Mesenchymal stem cell (in vitro differentiated cells and primary cell): Measurements from ENCODE around the gene PBX2.

Experiments used
- DNase-seq: peaks from one replicate; pipeline ENCODE4 v3.0.0-alpha.2; 2013
- H2AFZ ChIP-seq: one replicate; pipeline ENCODE4 v1.6.1; 2013; ENCODE audit warnings: low read depth, mild to moderate bottlenecking, control low read depth, inconsistent platforms, low read length, moderate library complexity
- H2AK5ac ChIP-seq: 2 replicates; pipeline ENCODE4 v1.6.1; 2013; ENCODE audit warnings: low read length, moderate library complexity, mild to moderate bottlenecking, inconsistent platforms; ENCODE audit not compliant: severe bottlenecking
- H2BK120ac ChIP-seq: one replicate; pipeline ENCODE4 v1.6.1; 2013; ENCODE audit warnings: low read depth, mild to moderate bottlenecking, inconsistent platforms, low read length, moderate library complexity
- H2BK12ac ChIP-seq, 2 experiments: one replicate each; pipeline ENCODE4 v1.6.1; 2013; ENCODE audit warnings: inconsistent platforms in 2 of 2, low read length in 2 of 2, mild to moderate bottlenecking in 2 of 2, moderate library complexity in 2 of 2, control low read depth in 1 of 2
- H2BK15ac ChIP-seq: one replicate; pipeline ENCODE4 v1.6.1; 2013; ENCODE audit warnings: mild to moderate bottlenecking, low read depth, inconsistent platforms; ENCODE audit not compliant: poor library complexity, severe bottlenecking
- H2BK5ac ChIP-seq: 2 replicates; pipeline ENCODE4 v1.6.1; 2013; ENCODE audit warnings: low read depth, mild to moderate bottlenecking, low read length, control low read depth, inconsistent platforms; ENCODE audit not compliant: poor library complexity, severe bottlenecking
- H3K14ac ChIP-seq, 2 experiments: one replicate each; pipeline ENCODE4 v1.6.1; 2013; ENCODE audit warnings: inconsistent platforms in 2 of 2, low read length in 2 of 2, control low read depth in 1 of 2, mild to moderate bottlenecking in 1 of 2, moderate library complexity in 1 of 2
- H3K18ac ChIP-seq, 2 experiments: one replicate each; pipeline ENCODE4 v1.6.1; 2013; ENCODE audit warnings: inconsistent platforms in 2 of 2, low read length in 2 of 2, control low read depth in 1 of 2, low read depth in 1 of 2, mild to moderate bottlenecking in 1 of 2
- H3K23ac ChIP-seq, 2 experiments: one replicate each; pipeline ENCODE4 v1.6.1; 2013; ENCODE audit warnings: inconsistent platforms in 2 of 2, low read length in 2 of 2, mild to moderate bottlenecking in 2 of 2, moderate library complexity in 2 of 2, control low read depth in 1 of 2
- H3K27ac ChIP-seq: 2 replicates; pipeline ENCODE4 v1.5.1; 2013; ENCODE audit warnings: mild to moderate bottlenecking, moderate library complexity, low read length, control low read depth, inconsistent platforms; ENCODE audit not compliant: poor library complexity, severe bottlenecking
- H3K27me3 ChIP-seq, 2 experiments: 2 replicates each; pipeline versions ENCODE4 v1.6.1 to v1.7.0; 2013; ENCODE audit warnings: low read length in 2 of 2, mild to moderate bottlenecking in 2 of 2, moderate library complexity in 2 of 2, control low read depth in 1 of 2, inconsistent platforms in 1 of 2; ENCODE audit not compliant: control insufficient read depth in 1 of 2, insufficient read depth in 1 of 2
- H3K36me3 ChIP-seq, 2 experiments: 2 replicates each; pipeline versions ENCODE4 v1.6.1 to v1.7.0; 2013; ENCODE audit warnings: low read length in 2 of 2, control low read depth in 1 of 2, inconsistent platforms in 1 of 2, low read depth in 1 of 2, mild to moderate bottlenecking in 1 of 2; ENCODE audit not compliant: insufficient read depth in 2 of 2, control insufficient read depth in 1 of 2
- H3K4ac ChIP-seq, 2 experiments: one replicate each; pipeline ENCODE4 v1.6.1; 2013; ENCODE audit warnings: inconsistent platforms in 2 of 2, low read length in 2 of 2, mild to moderate bottlenecking in 2 of 2, moderate library complexity in 2 of 2, control low read depth in 1 of 2, low read depth in 1 of 2
- H3K4me1 ChIP-seq: 2 replicates; pipeline ENCODE4 v1.6.1; 2013; ENCODE audit warnings: low read depth, low read length, control low read depth; ENCODE audit not compliant: control insufficient read depth, insufficient read depth
- H3K4me2 ChIP-seq: 2 replicates; pipeline ENCODE4 v1.6.1; 2013; ENCODE audit warnings: low read length, mild to moderate bottlenecking, inconsistent platforms; ENCODE audit not compliant: poor library complexity, severe bottlenecking
- H3K4me3 ChIP-seq, 2 experiments: 2 replicates each; pipeline versions ENCODE4 v1.5.1 to v1.7.0; 2013; ENCODE audit warnings: low read length in 2 of 2, mild to moderate bottlenecking in 2 of 2, control low read depth in 1 of 2, low read depth in 1 of 2; ENCODE audit not compliant: insufficient read depth in 1 of 2
- H3K79me1 ChIP-seq: replicated peaks from 2 replicates; pipeline ENCODE4 v1.6.1; 2013; ENCODE audit warnings: mild to moderate bottlenecking, control low read depth, low read length, inconsistent platforms; ENCODE audit not compliant: poor library complexity, severe bottlenecking
- H3K9ac ChIP-seq: 2 replicates; pipeline ENCODE4 v1.7.0; 2013; ENCODE audit warnings: mild to moderate bottlenecking, low read length, moderate library complexity
- H3K9me3 ChIP-seq: 2 replicates; pipeline ENCODE4 v1.7.0; 2013; ENCODE audit warnings: mild to moderate bottlenecking, low read length; ENCODE audit not compliant: control insufficient read depth
- H4K8ac ChIP-seq: one replicate; pipeline ENCODE4 v1.6.1; 2013; ENCODE audit warnings: inconsistent platforms, mild to moderate bottlenecking, low read length, moderate library complexity
- H4K91ac ChIP-seq: one replicate; pipeline ENCODE4 v1.6.1; 2013; ENCODE audit warnings: mild to moderate bottlenecking, low read length, inconsistent platforms
- WGBS: methylation state at CpG from one replicate; pipeline ENCODE4 v1.1.7; 2013; ENCODE audit warnings: mixed read lengths; 5-methylcytosine and 5-hydroxymethylcytosine counted together

The PBX2 gene

GRCh38 chr6:32153564-32154513, 36.2 kb downstream of the PBX2 start, which contains the start of gene PPT2:
Gene PPT2 (plus strand): TSS chr6:32154141. CDS start chr6:32154595, 454 bp downstream.
- Histone ChIP-seq H3K18ac (peak within 1 kb of the TSS; percentile 87 to 92), H3K4ac (peak within 1 kb of the TSS; percentile 52 to 82), H2BK5ac (no peak within 1 kb of the TSS), H3K14ac (peak within 1 kb of the TSS in 1 of 2 experiments; percentile 95), H3K4me1 (peaks cover 31% of the 10 kb centered on the region), H3K9me3 (no peaks in the 10 kb centered on the region), H4K91ac (peak within 1 kb of the TSS; percentile 89), H2BK12ac (peak within 1 kb of the TSS; percentile 86), H2BK120ac (peak within 1 kb of the TSS; percentile 88), H3K79me1 (peaks cover 16% of the 10 kb centered on the region), H2AFZ (peak within 1 kb of the TSS; percentile 93), H3K27ac (peak within 1 kb of the TSS; percentile 86), H2BK15ac (peak within 1 kb of the TSS; percentile 82), H3K36me3 (peaks cover 19 to 32% of the 10 kb centered on the region in 2 experiments), H3K23ac (peak within 1 kb of the TSS in 1 of 2 experiments; percentile 96), H4K8ac (peak within 1 kb of the TSS; percentile 96), H3K4me3 (peak within 1 kb of the TSS; percentile 79 to 98), H2AK5ac (no peak within 1 kb of the TSS), H3K9ac (peak within 1 kb of the TSS; percentile 97), H3K27me3 (peaks cover 13 to 22% of the 10 kb centered on the region in 2 experiments), H3K4me2 (peak within 1 kb of the TSS; percentile 88)
- peak; percentile 97 for DNase-seq
- WGBS, result under 1% methylated on average over 46 of the region's 52 CpGs

GRCh38 chr6:32152769-32153563, 37.0 kb downstream of the PBX2 start:
- H2BK15ac ChIP-seq, result peak overlapping the region; percentile 82
- 2% methylated on average over 23 of the region's 35 CpGs for WGBS
- peak overlapping the region; percentile 88 for H3K4me2 ChIP-seq
- no peak overlapping the region for H2BK5ac ChIP-seq
- H2AK5ac ChIP-seq, result no peak overlapping the region
- peak overlapping the region in 1 of 2 experiments; percentile 43 for H3K23ac ChIP-seq
- H3K79me1 ChIP-seq, result peaks cover 16% of the 10 kb centered on the region
- H3K18ac ChIP-seq, result peak overlapping the region; percentile 55 to 92
- H3K9me3 ChIP-seq, result no peaks in the 10 kb centered on the region
- H4K91ac ChIP-seq, result peak overlapping the region; percentile 89
- DNase-seq, result peak; percentile 84
- H2BK120ac ChIP-seq, result peak overlapping the region; percentile 88
- peaks cover 31% of the 10 kb centered on the region for H3K4me1 ChIP-seq
- H3K27me3 ChIP-seq, result peaks cover 22 to 30% of the 10 kb centered on the region in 2 experiments
- no peak overlapping the region for H2AFZ ChIP-seq
- H3K4ac ChIP-seq, result peak overlapping the region; percentile 6 to 82
- H3K36me3 ChIP-seq, result peaks cover 16 to 24% of the 10 kb centered on the region in 2 experiments
- H3K9ac ChIP-seq, result peak overlapping the region; percentile 97
- peak overlapping the region; percentile 86 for H3K27ac ChIP-seq
- peak overlapping the region in 1 of 2 experiments; percentile 56 for H3K14ac ChIP-seq
- H4K8ac ChIP-seq, result peak overlapping the region; percentile 91
- H3K4me3 ChIP-seq, result peak overlapping the region; percentile 79 to 98
- peak overlapping the region; percentile 79 to 86 for H2BK12ac ChIP-seq

- Histone ChIP-seq H3K4me2 (peak within 1 kb of the TSS; percentile 88), H3K4me3 (peak within 1 kb of the TSS; percentile 32 to 98), H3K23ac (no peak within 1 kb of the TSS), H4K91ac (peak within 1 kb of the TSS; percentile 11), H3K14ac (peak within 1 kb of the TSS in 1 of 2 experiments; percentile 84), H3K27me3 (peaks cover 30 to 34% of the 10 kb centered on the region in 2 experiments), H2BK120ac (no peak within 1 kb of the TSS), H2BK15ac (peak within 1 kb of the TSS; percentile 80), H3K4me1 (peaks cover 31% of the 10 kb centered on the region), H3K9ac (peak within 1 kb of the TSS; percentile 97), H2BK12ac (peak within 1 kb of the TSS; percentile 33 to 81), H4K8ac (peak within 1 kb of the TSS; percentile 88), H3K36me3 (peaks cover 7 to 16% of the 10 kb centered on the region in 2 experiments), H3K79me1 (peaks cover 12% of the 10 kb centered on the region), H3K27ac (peak within 1 kb of the TSS; percentile 86), H2AFZ (peak within 1 kb of the TSS; percentile 70), H2AK5ac (peak within 1 kb of the TSS; percentile 47), H3K4ac (peak within 1 kb of the TSS; percentile 56 to 82), H3K18ac (peak within 1 kb of the TSS in 1 of 2 experiments; percentile 88), H3K9me3 (no peaks in the 10 kb centered on the region), H2BK5ac (no peak within 1 kb of the TSS)
- 29% methylated on average over 7 of the region's 24 CpGs for WGBS
- peak; percentile 30 for DNase-seq
Observed at GRCh38 chr6:32151863-32152768, 37.9 kb downstream of the PBX2 start, which contains the start of gene PRRT1. Gene PRRT1 (minus strand): TSS chr6:32151939. CDS start chr6:32151827, 112 bp downstream.
